Right cardiac atrium (tissue), 5 donors: ENCODE measurements around the gene RNGTT. TPM values are rescaled to one million over a fixed set of nuclear protein-coding genes. Genes with fewer than 3 reads are reported as not detected.

Source experiments
- polyA plus RNA-seq: library from polyadenylated mRNA; stranded (reverse); fragments of 200-250 nt; gene quantifications from one replicate; pipeline ENCODE4 v1.2.3, GENCODE V29; 2013
- total RNA-seq, 4 donors: library from RNA; stranded (reverse); fragmentation: NEBNext Ultra II Directional; extraction: Animal tissue kit (Norgen Biotek cat#: 25700); gene quantifications; one replicate each; pipeline ENCODE4 v1.2.1, GENCODE V29; 2021
- donor health status: healthy with polysubstance abuse.
- donor health status: DM: no; HTN: yes; CAD: no.
- donor health status: DM: no; HTN: no; CAD: no.
- donor health status: DM: no; HTN: yes; CAD: no; lungs with severe emphysema.
- donor health status: DM: yes; HTN: yes; CAD: no.

Gene RNGTT
- total and polyA plus RNA-seq, 5 donors = 3.9 to 9.5 (median 8.3) TPM

Other genes starting within 250 kb of the RNGTT start
- 100 to 1,000 TPM; 200 to 225 (median 213) TPM for gene PNRC1, start 117.1 kb upstream of the RNGTT start, total RNA-seq
- 82.7 TPM for gene PNRC1, start 117.1 kb upstream of the RNGTT start, polyA plus RNA-seq
- under 1 TPM in 3 of 4 donors, not detected in 1; 0.18 to 0.75 (median 0.45) TPM for gene SRSF12, start 154.5 kb upstream of the RNGTT start, total RNA-seq
- gene SRSF12, start 154.5 kb upstream of the RNGTT start, polyA plus RNA-seq = 0.14 TPM
- 10 to 100 TPM; 11.8 to 17.1 (median 13.0) TPM for gene PM20D2, start 182.4 kb upstream of the RNGTT start, total RNA-seq
- 4.8 TPM for gene PM20D2, start 182.4 kb upstream of the RNGTT start, polyA plus RNA-seq